Measurements from ENCODE around the gene TARS3. TPM values are rescaled to one million over a fixed set of nuclear protein-coding genes. Genes with fewer than 3 reads are reported as not detected.

The TARS3 gene
- total RNA-seq, 1 donor: 10.0 TPM

DNA sequence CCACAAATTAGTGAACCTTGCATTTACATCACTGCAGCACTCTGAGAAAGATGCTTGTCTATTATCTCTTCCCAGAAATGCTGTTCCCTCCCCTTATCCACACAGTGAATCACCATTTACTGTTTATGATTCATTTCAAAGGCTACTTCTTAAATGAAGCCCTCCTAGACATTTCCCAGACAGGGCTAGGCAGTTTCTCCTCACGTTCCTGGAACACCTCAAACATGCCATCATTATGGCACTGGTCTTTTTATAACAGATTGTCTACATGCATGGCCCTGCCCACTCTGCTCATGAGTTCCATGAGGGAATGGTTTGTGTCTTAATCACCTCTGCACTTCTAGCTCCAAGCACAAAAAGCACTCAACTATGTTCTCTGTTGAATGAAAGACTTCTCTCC is 39.9 kb downstream of the TARS3 start:
- peak; percentile 79 for DNase-seq (ENCODE audit: low read depth)
- TF ChIP-seq, protein P1, sequence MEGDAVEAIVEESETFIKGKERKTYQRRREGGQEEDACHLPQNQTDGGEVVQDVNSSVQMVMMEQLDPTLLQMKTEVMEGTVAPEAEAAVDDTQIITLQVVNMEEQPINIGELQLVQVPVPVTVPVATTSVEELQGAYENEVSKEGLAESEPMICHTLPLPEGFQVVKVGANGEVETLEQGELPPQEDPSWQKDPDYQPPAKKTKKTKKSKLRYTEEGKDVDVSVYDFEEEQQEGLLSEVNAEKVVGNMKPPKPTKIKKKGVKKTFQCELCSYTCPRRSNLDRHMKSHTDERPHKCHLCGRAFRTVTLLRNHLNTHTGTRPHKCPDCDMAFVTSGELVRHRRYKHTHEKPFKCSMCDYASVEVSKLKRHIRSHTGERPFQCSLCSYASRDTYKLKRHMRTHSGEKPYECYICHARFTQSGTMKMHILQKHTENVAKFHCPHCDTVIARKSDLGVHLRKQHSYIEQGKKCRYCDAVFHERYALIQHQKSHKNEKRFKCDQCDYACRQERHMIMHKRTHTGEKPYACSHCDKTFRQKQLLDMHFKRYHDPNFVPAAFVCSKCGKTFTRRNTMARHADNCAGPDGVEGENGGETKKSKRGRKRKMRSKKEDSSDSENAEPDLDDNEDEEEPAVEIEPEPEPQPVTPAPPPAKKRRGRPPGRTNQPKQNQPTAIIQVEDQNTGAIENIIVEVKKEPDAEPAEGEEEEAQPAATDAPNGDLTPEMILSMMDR (IDR thresholded peaks at IDR 0.05; ENCODE audit: insufficient read depth, low read length): no peak
- H3K4me3 ChIP-seq (ENCODE audit: low read depth, low read length): no peak overlapping the region

DNA sequence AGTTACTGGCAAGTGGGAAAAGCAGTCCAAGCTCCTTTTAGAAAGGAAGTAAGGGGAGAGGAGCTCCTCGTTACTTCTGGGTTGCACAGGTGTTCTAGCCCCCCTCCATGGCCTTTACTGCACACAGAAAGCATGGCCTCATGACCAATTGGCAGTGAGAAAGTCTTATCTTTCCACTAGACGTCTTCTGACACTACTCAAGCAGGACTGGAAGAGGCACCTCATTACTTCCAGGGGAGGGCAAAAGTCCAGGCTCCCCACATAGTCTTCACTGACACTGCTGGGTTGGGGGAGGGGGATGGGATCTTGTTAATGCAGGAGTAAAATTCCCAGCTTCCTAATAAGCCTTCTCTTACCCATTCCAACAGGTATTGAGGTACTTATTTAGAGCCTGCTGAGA is 44.5 kb downstream of the TARS3 start:
- TF ChIP-seq, protein P1 (IDR thresholded peaks at IDR 0.05; ENCODE audit: insufficient read depth, low read length): no peak
- no peak overlapping the region for H3K4me3 ChIP-seq (ENCODE audit: low read depth, low read length)
- no peak for DNase-seq (ENCODE audit: low read depth)

DNA sequence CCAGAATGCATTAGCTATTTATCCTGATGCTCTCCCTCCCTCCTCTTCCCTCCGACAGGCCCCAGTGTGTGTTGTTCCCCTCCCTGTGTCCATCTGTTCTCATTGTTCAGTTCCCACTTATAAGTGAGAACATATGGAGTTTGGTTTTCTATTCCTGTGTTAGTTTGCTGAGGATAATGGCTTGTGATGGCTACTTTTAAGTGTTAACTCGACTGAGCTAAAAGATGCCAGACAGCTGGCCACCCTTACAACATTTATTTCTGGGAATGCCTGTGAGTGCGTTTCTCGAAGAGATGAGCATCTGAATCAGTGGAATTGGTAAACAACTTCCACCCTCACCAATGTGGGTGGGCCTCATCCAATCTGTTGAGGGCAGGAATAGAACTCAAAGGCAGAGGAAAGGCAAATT is 47.3 kb downstream of the TARS3 start:
- H3K4me3 ChIP-seq (ENCODE audit: low read depth, low read length): no peak overlapping the region
- peak; percentile 19 for DNase-seq (ENCODE audit: low read depth)
- TF ChIP-seq, protein P1 (IDR thresholded peaks at IDR 0.05; ENCODE audit: insufficient read depth, low read length): no peak

DNA sequence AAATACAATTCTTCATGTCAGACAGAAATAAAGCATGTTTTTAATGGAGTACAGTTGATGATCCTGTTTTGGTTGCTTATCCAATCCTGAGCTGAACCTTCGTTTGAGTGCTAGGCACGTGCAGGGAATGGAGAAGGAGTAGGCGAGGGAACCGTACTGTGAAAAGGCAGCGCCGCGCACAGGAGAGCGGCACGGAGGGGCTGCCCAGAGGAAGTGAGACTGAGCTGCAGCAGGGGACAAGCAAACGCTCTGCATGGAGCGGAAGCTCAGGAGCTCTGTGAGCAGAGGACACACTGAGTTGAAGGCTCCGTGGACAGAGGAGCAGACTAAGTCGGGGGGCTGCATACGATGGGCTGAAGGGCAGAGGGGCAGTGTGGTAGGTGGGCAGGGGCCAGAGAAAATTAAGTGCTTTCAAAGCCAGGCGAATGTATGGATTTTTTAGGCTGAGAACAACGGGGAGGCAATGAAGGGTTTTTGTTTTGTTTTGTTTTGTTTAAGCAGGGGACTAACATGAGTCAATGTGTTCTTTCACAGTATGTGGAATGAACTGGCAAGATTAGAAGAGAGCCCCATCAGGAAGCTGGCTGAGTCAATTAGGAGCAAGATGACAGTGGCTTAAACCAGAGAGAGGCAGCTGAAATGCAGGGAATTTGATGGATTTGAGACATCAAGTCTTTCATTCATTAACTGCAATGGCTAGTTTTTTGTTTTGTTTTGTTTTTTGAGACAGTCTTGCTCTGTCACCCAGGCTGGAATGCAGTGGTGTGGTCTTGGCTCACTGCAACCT is 48.3 kb downstream of the TARS3 start:
- TF ChIP-seq, protein P1 (IDR thresholded peaks at IDR 0.05; ENCODE audit: insufficient read depth, low read length): no peak
- H3K4me3 ChIP-seq (ENCODE audit: low read depth, low read length): no peak overlapping the region
- peak; percentile 56 for DNase-seq (ENCODE audit: low read depth)

DNA sequence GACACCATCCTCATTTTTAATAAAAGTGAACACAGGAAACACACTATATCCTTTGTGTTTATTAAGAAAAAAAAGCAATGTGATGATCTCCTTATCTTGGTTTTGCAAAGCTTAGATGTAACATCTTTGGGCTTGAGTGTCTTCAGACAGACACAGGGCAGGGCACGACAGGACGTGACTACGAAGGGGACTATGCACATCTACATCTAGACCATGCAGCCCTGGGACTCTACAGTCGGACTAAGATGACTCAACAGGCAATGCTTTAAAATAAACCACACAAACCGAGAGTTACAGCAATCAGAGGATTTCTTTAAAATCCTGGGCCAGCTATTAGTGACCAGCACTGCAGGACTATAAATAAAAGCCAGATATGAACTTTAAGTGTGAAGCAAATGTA is 49.3 kb downstream of the TARS3 start:
- TF ChIP-seq, protein P1 (IDR thresholded peaks at IDR 0.05; ENCODE audit: insufficient read depth, low read length): no peak

DNA sequence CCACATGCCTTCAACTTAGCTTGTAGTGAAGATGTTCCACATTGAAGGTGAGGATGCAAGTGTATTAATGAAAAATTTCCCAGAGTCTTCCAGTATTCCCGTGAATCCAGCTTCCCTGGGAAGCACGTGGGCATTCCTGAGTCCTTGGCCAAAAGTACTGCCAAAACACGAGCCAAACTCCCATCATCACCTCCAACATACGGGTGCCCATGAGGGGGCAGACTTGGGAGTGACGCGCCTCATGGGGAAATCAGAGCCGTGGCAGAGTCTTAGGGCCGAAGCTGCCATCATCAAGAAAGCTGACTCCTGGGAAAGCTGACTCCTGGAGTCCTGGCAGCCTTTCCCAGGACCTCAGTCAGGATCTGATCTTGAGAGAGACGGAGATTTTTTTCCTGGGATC is 52.0 kb downstream of the TARS3 start:
- no peak overlapping the region for H3K4me3 ChIP-seq (ENCODE audit: low read depth, low read length)
- DNase-seq (ENCODE audit: low read depth): no peak
- TF ChIP-seq, protein P1 (IDR thresholded peaks at IDR 0.05; ENCODE audit: insufficient read depth, low read length): no peak

More for the DNA sequence above, 49.3 kb downstream of the TARS3 start:
- no peak overlapping the region for H3K4me3 ChIP-seq (ENCODE audit: low read depth, low read length)
- peak; percentile 59 for DNase-seq (ENCODE audit: low read depth)

Measured in fibroblast of the aortic adventitia (primary cell).